GM19240 (cell line): Measurements from ENCODE around the gene EID1.
A peak's percentile ranks its signal among the peaks of the same experiment; 100 is the strongest.
"Not testable (repeated sequence)": the region's sequence is repeated elsewhere in the genome, so short reads cannot be mapped to it uniquely, and the experiment has no call there.

Source experiments
- DNase-seq: peaks from one replicate; pipeline ENCODE4 v3.0.0; 2011; ENCODE audit warnings: low spot score; ENCODE audit not compliant: insufficient read length

EID1 gene

DNA sequence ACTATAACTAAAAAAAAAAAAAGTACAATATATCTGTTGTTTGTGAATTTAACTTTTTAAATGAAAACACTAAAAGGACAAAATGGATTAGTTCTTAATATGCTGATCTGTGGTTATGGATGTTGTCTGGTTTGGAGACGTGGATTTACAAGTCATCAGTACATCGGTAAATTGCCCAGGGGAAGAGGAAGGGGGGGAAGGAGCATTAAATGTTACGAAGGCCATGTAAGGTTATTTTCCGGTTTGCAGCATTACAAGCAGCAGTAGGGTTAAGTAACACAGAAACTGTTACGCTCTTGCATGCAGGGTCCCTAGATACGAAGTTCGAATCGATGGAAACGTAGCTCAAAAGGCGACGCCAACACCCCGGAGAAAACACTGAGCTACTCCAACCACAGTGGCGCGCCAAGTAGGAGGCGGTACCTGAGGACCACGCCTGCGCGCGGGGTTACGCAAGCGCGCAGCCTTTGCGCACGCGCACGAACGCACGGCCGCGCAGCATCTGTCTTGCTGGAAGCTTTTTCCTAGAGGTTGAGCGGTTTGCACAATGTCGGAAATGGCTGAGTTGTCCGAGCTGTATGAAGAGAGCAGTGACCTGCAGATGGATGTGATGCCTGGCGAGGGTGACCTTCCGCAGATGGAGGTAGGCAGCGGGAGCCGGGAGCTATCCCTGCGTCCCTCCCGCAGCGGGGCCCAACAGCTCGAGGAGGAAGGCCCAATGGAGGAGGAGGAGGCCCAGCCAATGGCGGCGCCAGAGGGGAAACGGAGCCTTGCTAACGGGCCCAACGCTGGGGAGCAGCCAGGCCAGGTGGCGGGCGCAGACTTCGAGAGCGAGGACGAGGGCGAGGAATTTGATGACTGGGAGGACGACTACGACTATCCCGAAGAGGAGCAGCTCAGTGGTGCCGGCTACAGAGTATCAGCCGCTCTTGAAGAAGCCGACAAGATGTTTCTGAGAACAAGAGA lies at the start of gene EID1:
Gene EID1 (plus strand): TSS at position 505 of the 966 bp plus-strand sequence. CDS start 43 bp downstream, at position 548.
- DNase-seq = peak; percentile 78

GRCh38 chr15:48828471-48828870 lies 49.5 kb upstream of the EID1 start:
- DNase-seq = no peak

- DNase-seq = no peak
These were observed 49.0 kb upstream of the EID1 start for GRCh38 chr15:48828906-48829305.

- no peak for DNase-seq
These were observed 45.3 kb upstream of the EID1 start for GRCh38 chr15:48832648-48833047.

- DNase-seq = no peak
These were observed 44.3 kb upstream of the EID1 start for GRCh38 chr15:48833526-48834239.

DNA sequence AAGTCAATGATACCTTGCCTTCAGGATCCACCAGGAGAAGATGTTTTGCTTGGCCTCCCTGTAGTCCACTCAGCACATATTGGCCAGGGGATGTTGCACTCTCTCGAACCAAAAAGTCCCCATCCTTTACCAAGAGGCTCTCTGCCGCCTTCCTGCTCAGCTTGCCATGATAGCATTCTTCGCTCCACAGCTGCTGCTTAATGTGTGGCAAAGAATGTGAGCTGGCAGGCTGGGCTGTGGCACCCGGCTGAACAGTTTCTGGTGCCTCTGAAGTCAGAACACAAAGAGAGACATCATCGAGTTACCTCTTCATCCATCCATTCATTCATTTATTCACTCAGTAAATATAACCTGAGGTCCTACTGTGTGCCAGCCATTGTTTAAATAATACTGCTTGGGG lies 43.2 kb upstream of the EID1 start:
- no peak for DNase-seq

- no peak for DNase-seq
These were observed 35.4 kb upstream of the EID1 start for GRCh38 chr15:48842501-48842900.

GRCh38 chr15:48845123-48845522 lies 32.8 kb upstream of the EID1 start:
- no peak for DNase-seq

- DNase-seq = no peak
These were observed 27.3 kb upstream of the EID1 start for GRCh38 chr15:48850648-48851047.

- DNase-seq = no peak
These were observed 26.0 kb upstream of the EID1 start for GRCh38 chr15:48851956-48852355.

GRCh38 chr15:48854434-48854833 lies 23.5 kb upstream of the EID1 start:
- not testable (repeated sequence) for DNase-seq

DNA sequence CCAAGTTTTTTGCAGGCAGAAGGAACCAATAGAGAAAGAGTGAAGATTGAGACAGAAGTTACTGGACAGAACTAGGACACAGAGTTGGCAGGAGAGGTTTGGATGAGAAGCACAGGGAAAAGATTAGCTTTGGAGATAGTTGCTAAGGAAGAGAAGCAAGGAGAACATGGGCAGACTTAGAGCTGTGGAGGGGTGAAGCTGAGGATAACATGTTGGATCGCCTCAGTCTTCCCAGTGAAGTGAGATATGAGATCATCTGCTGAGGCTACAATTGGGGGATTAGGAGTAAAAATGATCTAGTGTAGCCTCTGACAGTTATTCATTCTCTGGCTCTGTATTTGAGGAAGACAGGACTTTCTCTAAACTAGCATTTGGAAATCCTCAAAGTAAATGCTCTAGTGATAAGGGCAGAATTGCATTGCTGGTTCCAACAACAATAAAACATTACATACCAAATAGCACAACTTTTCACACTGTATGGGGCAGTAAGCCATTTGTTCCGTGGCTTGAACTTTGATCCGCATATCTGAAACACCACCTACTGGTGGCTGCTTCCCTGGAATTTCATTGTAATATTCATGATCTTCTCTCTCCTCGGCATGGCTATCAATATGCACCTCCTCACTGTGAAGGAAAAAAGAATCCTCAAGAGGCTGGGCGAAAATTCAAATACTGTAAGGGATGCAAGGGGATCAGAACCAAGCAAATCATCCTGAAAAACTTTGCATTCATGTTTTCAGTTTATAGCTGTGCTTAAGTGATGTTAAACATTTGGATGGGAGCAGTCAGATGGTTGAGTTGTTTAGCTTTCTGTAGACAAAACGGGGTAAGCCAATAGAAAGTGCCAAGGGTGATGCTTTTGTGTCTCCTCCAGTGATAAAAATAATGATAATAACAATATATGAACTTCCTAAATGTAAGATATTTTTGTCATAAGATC lies 22.2 kb upstream of the EID1 start:
- DNase-seq = no peak

DNA sequence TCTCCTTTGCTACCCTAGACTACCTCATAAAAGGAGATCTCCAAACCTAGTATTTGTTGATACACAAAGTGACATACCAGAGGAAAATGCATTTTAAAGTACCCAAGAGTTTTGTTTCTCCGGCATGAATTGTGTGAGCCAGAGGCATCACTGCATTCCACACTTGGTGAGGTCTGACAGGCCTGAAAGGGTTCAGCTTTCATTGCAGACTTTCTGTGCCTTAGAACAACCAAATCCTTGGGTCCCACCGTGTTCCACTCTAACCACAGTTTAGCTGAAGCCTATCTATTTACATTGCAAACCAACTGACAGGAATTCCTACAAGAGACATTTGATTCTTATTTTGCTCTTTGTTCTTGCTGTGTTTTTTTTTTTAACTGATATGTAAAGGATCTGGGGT lies 21.0 kb upstream of the EID1 start:
- DNase-seq = no peak

- no peak for DNase-seq
These were observed 19.5 kb upstream of the EID1 start for GRCh38 chr15:48858401-48858800.

GRCh38 chr15:48859426-48859825 lies 18.5 kb upstream of the EID1 start:
- no peak for DNase-seq

DNA sequence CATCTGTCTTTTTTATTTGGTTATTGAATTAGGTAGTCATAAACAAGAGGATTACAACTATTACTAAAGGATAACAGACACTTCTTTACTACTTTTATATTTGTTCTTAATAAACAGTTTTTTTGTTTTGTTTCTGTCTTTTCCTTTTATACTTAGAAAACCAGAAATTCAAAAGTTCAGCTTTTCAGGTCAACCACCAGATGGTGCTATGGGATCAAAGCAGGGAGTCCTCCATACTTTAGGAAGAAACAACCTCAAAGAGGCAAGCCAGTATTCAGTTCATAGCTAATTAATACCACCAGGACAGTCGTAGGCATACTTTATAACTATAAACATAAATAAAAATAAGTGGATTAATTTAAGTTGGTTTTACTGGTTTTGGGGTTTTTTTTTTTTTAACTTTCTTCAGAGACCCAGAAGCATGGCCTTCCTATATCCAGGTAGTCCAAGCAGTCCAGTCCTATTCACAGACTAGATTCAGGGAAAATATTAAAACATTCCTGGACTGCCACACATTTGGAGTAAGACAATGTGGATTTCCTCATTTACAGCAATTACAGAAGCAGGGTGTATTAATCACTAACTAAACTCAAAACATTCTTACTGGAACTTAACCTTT lies 16.0 kb upstream of the EID1 start:
- peak; percentile 10 for DNase-seq

GRCh38 chr15:48862705-48863104 lies 15.2 kb upstream of the EID1 start:
- DNase-seq = no peak

GRCh38 chr15:48865370-48866079 lies 12.4 kb upstream of the EID1 start:
- no peak for DNase-seq

DNA sequence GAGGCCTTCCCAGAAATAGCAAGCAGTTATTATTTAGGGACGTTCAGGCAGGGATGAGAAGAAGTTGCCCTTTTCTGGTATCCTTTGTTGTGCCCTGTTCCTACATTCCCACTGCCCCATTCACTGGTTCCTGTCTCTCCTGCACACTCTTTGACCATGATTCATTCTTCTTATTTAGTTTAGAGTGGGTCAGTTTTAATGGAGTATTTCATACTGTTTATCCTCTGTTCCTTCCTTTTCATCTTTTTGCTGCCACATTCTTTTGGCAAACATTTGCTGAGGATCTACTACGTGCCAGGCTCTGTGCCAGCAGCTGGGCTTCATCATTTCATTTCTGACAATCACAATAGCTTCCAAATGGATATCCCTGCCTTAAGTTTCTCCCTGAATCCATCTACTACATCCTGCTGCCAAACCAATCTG lies 11.8 kb upstream of the EID1 start:
- DNase-seq = no peak

DNA sequence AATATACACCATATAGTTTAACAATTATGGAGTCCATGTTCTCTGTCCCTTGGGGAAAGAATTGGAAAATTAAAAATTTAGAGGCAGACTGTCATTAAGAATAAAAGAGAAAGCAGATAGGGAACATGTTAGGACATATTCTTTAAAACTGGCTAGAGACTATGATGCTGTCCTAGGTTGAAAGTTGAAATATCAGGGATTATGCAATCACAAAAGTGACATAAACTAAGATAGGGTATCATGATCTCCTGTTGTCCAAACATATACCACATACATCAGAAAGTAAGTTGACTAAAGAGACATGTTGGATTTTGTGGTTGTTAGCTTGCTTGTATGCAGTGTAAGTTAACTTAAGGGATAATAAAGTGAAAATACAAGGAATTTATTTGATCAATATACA lies 9.9 kb upstream of the EID1 start:
- DNase-seq = no peak
